Astrocyte of the hippocampus (primary cell): ENCODE measurements around the gene KDM4B.

Experiments used
- DNase-seq: peaks from one replicate; pipeline ENCODE4 v3.0.0; 2011; ENCODE audit warnings: low read depth, low spot score

The KDM4B gene

GRCh38 chr19:4984438-4984990 is 15.6 kb downstream of the KDM4B start:
- DNase-seq = peak; percentile 33

DNA sequence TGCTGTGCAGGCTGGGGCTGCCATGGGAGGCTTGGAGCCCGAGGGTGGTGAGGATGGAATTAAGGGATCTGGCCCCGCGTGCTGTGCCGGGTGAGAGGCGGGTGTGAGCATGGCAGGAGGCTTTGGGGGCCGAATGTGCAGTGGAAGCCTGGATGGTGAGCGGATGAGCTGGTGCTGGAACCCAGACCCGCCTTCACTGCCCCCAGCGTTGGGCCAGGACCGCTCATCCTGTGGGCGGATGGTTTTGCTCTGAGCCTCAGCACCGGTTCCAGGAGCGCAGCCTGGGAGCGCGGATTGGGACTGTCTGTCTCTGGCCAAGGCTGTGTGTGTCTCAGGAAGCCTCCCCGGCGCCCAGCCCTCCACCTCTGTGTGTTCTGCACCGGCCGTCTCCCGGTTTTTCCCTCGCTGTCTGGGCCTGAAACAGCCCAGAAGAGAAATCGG is 16.7 kb downstream of the KDM4B start:
- no peak for DNase-seq

GRCh38 chr19:4986056-4986455 is 17.1 kb downstream of the KDM4B start:
- no peak for DNase-seq

DNA sequence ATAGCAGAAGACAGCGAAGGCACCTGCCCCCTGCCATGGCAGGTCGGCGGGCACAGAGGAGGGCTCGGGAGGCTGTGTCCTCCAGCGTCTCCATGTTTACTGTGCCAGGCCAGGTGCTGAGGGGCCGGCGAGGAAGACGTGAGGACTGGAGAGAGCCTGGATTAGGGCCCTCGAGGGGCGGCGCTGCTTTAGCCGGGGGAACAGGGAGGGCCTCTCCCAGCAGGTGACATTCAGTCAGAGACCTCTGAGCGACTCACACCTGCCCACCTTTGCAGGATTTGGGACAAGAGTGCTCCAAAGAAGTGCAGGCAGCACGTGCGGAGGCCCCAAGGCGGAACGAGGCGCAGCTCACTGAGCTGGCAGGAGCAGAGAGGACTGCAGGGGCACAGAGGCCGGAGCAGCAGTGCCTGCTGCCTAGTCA is 17.6 kb downstream of the KDM4B start:
- no peak for DNase-seq

DNA sequence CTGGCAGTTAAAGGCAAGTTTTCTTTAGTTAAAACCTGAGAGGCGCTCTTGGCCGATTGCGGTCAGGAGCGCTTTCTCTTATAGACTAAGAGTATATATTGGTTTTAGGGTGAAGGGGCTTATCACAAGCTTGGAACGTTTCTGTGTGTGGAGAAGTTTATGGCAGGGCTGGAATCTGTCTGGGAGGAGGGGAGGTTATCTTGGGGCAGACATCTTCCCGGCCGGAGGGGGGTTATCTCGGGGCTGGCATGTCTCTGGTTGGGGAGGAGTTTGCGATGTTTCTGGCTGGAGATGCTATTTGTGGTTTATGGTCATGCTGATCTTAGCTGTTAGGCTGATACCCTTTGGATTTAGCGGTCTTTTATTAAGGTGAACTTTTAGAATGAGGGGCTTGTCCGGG is 18.3 kb downstream of the KDM4B start:
- DNase-seq = no peak

DNA sequence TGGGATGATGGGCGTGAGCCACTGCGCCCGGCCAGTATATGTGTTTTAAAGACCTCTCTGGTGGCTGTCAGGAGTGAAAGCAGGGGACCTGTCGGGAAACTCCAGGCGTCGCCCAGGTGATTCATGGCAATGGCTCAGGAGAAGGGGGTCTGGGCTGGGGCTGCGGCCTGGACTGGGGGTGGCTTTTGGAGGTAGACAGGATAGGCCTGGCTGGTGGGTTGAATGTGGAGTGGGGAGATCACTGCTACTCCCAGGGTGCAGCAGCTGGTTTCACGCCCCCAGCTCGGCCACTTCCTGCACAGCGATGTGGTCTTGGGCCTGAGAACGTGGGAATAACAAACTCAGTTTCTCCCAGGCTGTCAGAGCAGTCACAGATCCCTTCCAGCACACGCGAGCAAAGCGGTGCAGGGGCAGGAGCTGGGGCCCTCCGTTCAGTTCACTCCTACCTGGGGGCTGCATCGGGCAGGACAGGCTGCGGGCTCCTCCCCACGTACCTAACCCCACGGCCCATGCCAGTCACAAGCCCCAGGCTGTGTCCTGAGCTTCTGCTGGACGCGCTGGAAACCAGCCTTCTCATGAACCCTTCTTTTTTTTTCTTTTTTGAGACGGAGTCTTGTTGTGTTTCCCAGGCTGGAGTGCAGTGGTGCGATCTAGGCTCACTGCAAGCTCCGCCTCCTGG is 18.9 kb downstream of the KDM4B start:
- peak; percentile 24 for DNase-seq

GRCh38 chr19:4988770-4989251 is 19.9 kb downstream of the KDM4B start:
- DNase-seq = peak; percentile 96

DNA sequence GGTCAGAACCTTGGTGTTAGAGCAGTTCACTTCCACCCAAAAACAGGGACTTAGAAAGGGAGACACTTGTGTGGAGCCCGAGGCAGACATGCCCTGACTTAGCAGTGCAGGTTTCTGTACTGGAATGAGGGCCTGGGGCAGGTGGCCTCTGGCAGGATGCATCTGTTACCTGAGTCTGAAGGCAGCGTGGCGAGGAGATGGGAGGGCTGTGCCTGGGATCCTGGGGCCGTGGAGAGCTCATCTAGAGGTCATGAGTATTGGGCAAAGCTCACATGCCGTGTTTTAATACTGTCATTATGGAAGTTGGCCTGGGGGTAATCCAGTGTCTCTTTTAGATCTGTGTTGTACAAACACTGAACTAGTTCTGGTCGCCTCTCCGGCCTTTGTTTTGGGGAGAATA is 21.4 kb downstream of the KDM4B start:
- no peak for DNase-seq

GRCh38 chr19:4991538-4991937 is 22.6 kb downstream of the KDM4B start:
- no peak for DNase-seq

- no peak for DNase-seq
These were observed 23.2 kb downstream of the KDM4B start for GRCh38 chr19:4991996-4992698.

- DNase-seq = no peak
These were observed 24.8 kb downstream of the KDM4B start for GRCh38 chr19:4993683-4994082.

DNA sequence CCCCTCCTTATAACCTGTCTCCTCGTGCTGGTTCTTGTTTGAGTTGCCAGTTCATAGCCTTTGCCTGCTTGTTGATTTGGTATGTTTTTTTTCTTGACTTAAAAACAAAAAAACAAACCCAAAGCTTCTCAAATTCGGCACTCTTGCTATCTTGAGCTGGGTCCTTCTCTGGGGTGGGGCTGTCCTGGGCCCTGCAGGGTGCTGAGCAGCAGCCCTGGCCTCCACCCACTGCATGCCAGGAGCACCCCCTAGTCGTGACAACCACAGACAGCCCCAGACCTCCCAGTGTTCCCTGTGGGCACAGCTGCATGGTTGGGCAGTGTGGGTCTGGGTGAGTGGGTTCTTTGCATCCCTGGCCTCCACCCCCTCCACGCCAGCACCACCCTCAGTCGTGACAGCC is 27.8 kb downstream of the KDM4B start:
- DNase-seq = no peak

- no peak for DNase-seq
These were observed 28.4 kb downstream of the KDM4B start for GRCh38 chr19:4997297-4997696.

- DNase-seq = no peak
These were observed 31.3 kb downstream of the KDM4B start for GRCh38 chr19:5000120-5000611.

DNA sequence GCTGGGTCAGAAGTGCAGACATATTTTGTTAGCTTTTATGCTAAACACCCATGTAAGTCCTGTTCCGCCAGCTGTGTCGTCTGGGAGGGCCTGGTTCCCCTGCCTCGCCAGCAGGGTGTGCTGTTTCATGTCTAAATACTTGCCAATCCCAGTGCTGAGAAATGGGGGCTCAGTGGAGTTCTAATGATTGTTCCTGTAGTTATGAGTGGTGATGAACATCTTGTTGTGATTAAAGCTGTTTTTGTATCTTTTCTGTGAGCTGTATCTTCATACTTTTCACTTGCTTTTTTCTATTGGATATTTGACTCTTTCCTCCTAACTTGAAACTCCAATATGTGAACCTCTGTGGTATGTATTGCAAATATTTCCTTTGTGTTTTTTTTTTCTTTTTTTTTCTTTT is 32.7 kb downstream of the KDM4B start:
- peak; percentile 53 for DNase-seq

DNA sequence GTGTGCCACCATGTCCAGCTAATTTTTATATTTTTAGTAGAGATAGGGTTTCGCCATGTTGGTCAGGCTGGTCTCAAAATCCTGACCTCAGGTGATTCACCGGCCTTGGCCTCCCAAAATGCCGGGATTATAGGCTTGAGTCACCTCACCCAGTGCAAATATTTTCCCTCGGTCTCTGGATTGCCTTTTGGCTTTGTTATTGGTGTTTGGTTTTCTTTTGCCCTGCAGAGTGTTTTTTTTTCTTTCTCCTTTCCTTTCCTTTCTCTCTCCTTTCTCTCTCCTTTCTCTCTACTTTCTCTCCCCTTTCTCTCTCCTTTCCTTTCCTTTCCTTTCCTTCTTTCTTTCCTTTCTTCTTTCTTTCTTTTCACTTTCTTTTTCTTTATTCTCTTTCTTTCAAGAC is 33.2 kb downstream of the KDM4B start:
- peak; percentile 68 for DNase-seq

GRCh38 chr19:5003781-5004180 is 34.9 kb downstream of the KDM4B start:
- no peak for DNase-seq

DNA sequence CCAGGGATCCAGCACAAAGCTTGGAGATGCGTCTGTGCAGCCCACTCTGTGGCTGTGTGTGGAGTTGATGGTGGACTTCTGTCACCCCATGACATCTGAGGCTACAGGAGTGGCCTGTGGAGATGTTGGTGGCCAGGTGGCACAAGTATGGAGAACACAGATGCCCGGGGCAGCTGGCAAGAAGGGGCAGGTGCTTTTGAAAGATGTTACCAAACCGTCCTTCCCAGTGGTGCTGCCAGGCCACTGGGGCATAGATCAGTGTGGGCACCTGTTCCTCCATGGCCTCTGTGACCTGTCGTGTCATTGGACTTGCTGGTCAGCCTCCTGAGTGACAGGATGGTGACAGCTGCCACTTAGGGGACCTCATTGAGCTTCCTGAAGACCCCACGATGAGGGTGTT is 36.2 kb downstream of the KDM4B start:
- no peak for DNase-seq

DNA sequence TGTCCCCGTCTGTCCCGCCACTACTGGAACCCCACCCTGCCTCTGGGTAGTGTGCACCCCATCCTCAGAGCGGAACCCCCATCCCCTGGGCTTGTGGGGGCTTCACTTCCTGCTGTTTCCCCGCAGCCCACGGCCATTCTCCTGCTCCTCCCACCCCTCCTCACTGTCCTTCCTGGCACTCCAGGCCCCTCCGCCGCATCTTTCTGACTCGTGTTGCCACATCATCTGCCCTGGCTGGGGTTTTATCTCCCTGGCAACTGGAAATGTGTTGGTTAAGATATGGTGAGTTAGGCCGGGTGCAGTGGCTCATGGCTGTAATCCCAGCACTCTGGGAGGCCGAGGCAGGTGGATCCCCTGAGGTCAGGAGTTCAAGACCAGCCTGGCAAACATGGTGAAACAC is 37.3 kb downstream of the KDM4B start:
- no peak for DNase-seq

DNA sequence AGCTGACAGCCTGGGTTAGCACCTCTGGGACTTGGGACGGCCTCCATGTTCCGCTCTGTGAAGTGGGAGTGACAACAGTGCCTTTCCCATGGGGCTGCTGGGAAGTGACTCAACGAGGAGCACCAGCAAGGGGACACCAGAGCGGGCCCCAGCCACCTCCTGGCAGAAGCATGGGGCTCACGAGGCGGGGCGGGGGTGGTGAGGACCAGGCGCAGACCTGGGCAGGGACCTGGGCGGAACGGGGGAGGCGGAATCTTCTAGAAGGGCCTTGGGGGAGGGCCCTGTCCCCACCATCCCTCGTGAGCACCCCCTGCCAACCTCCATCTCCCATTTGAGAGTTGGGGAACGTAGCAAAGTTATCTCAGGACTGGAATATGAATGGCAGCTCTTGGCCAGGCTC is 37.9 kb downstream of the KDM4B start:
- DNase-seq = no peak

- DNase-seq = no peak
These were observed 42.7 kb downstream of the KDM4B start for GRCh38 chr19:5011476-5012238.
